Duodenal mucosa (tissue), 2 donors: ENCODE results near the gene DNM2.
A peak's percentile ranks its signal among the peaks of the same experiment; 100 is the strongest.
"Not testable (repeated sequence)": the region's sequence is repeated elsewhere in the genome, so short reads cannot be mapped to it uniquely, and the experiment has no call there.

Source experiments
- H3K27ac ChIP-seq: one replicate; pipeline ENCODE4 v1.7.0; 2013; ENCODE audit warnings: low read depth, low read length
- H3K27me3 ChIP-seq, 2 donors: one replicate each; pipeline ENCODE4 v1.7.0; 2013; ENCODE audit warnings: low read length in 2 of 2, control low read depth in 1 of 2; ENCODE audit not compliant: insufficient read depth in 2 of 2, control insufficient read depth in 1 of 2
- H3K36me3 ChIP-seq, 2 donors: one replicate each; pipeline ENCODE4 v1.7.0; 2013; ENCODE audit warnings: low read length in 2 of 2, control low read depth in 1 of 2; ENCODE audit not compliant: insufficient read depth in 2 of 2, control insufficient read depth in 1 of 2
- H3K4me1 ChIP-seq, 2 donors: one replicate each; pipeline ENCODE4 v1.7.0; 2013; ENCODE audit warnings: low read length in 2 of 2, control low read depth in 1 of 2; ENCODE audit not compliant: insufficient read depth in 2 of 2, control insufficient read depth in 1 of 2
- H3K4me3 ChIP-seq, 2 donors: one replicate each; pipeline ENCODE4 v1.7.0; 2013; ENCODE audit warnings: low read length in 2 of 2, low read depth in 1 of 2
- H3K9ac ChIP-seq, 2 donors: one replicate each; pipeline ENCODE4 v1.7.0; 2013; ENCODE audit warnings: low read length in 2 of 2, low read depth in 1 of 2
- H3K9me3 ChIP-seq, 2 donors: one replicate each; pipeline ENCODE4 v1.7.0; 2013; ENCODE audit warnings: low read length in 2 of 2, control low read depth in 1 of 2; ENCODE audit not compliant: control insufficient read depth in 1 of 2

DNM2 gene

GRCh38 chr19:10748927-10749434 is 31.1 kb downstream of the DNM2 start:
- Histone ChIP-seq H3K27ac (peak overlapping the region; percentile 95), H3K4me3 (peak overlapping the region; percentile 9 to 19), H3K36me3 (no peaks in the 10 kb centered on the region), H3K9ac (peak overlapping the region; percentile 65 to 69), H3K9me3 (no peaks in the 10 kb centered on the region), H3K27me3 (no peaks in the 10 kb centered on the region), H3K4me1 (peaks cover 83 to 86% of the 10 kb centered on the region in 2 donors)

- Histone ChIP-seq H3K4me1 (peaks cover 79% of the 10 kb centered on the region in 2 donors), H3K9ac (peak overlapping the region; percentile 64 to 69), H3K27ac (peak overlapping the region; percentile 95), H3K4me3 (peak overlapping the region; percentile 10 to 19), H3K9me3 (no peaks in the 10 kb centered on the region), H3K27me3 (no peaks in the 10 kb centered on the region), H3K36me3 (no peaks in the 10 kb centered on the region)
Observed at GRCh38 chr19:10749435-10750384, 31.8 kb downstream of the DNM2 start.

GRCh38 chr19:10751109-10751953 is 33.5 kb downstream of the DNM2 start:
- H3K27ac ChIP-seq, result peak overlapping the region; percentile 95
- H3K4me3 ChIP-seq, result peak overlapping the region in 1 of 2 donors; percentile 32
- no peaks in the 10 kb centered on the region for H3K36me3 ChIP-seq
- no peaks in the 10 kb centered on the region for H3K27me3 ChIP-seq
- no peaks in the 10 kb centered on the region for H3K9me3 ChIP-seq
- peak overlapping the region; percentile 20 to 59 for H3K9ac ChIP-seq
- H3K4me1 ChIP-seq, result peaks cover 74 to 77% of the 10 kb centered on the region in 2 donors

- H3K4me3 ChIP-seq, result no peak overlapping the region
Observed at GRCh38 chr19:10752237-10752912, 34.5 kb downstream of the DNM2 start.

GRCh38 chr19:10752913-10753704 is 35.2 kb downstream of the DNM2 start:
- H3K4me1 ChIP-seq, result peaks cover 61 to 66% of the 10 kb centered on the region in 2 donors
- peak overlapping the region; percentile 4 for H3K27ac ChIP-seq
- no peaks in the 10 kb centered on the region for H3K9me3 ChIP-seq
- no peak overlapping the region for H3K9ac ChIP-seq
- no peaks in the 10 kb centered on the region for H3K27me3 ChIP-seq
- H3K4me3 ChIP-seq, result no peak overlapping the region
- H3K36me3 ChIP-seq, result no peaks in the 10 kb centered on the region

More at GRCh38 chr19:10752237-10752912, 34.5 kb downstream of the DNM2 start:
- Histone ChIP-seq H3K9ac (peak overlapping the region in 1 of 2 donors; percentile 59), H3K4me1 (peaks cover 68 to 73% of the 10 kb centered on the region in 2 donors), H3K27me3 (no peaks in the 10 kb centered on the region), H3K27ac (peak overlapping the region; percentile 95), H3K36me3 (no peaks in the 10 kb centered on the region), H3K9me3 (no peaks in the 10 kb centered on the region)

- H3K4me1 ChIP-seq, result peaks cover 46 to 48% of the 10 kb centered on the region in 2 donors
Observed at GRCh38 chr19:10756371-10756770, 38.5 kb downstream of the DNM2 start.

GRCh38 chr19:10756791-10757190 is 38.9 kb downstream of the DNM2 start:
- H3K9me3 ChIP-seq, result no peaks in the 10 kb centered on the region
- H3K9ac ChIP-seq, result no peak overlapping the region
- H3K27ac ChIP-seq, result no peak overlapping the region
- H3K4me3 ChIP-seq, result no peak overlapping the region
- peaks cover 44 to 45% of the 10 kb centered on the region in 2 donors for H3K4me1 ChIP-seq
- no peaks in the 10 kb centered on the region for H3K27me3 ChIP-seq
- peaks cover 7 to 8% of the 10 kb centered on the region in 2 donors for H3K36me3 ChIP-seq

More at GRCh38 chr19:10756371-10756770, 38.5 kb downstream of the DNM2 start:
- Histone ChIP-seq H3K4me3 (no peak overlapping the region), H3K9me3 (no peaks in the 10 kb centered on the region), H3K27me3 (no peaks in the 10 kb centered on the region), H3K9ac (no peak overlapping the region), H3K36me3 (peaks cover 3 to 4% of the 10 kb centered on the region in 2 donors), H3K27ac (no peak overlapping the region)

GRCh38 chr19:10758050-10758449 is 40.2 kb downstream of the DNM2 start:
- H3K4me1 ChIP-seq, result peaks cover 40 to 43% of the 10 kb centered on the region in 2 donors
- not testable (repeated sequence) for H3K27me3 ChIP-seq

GRCh38 chr19:10758978-10759377 is 41.1 kb downstream of the DNM2 start:
- peaks cover 13 to 14% of the 10 kb centered on the region in 2 donors for H3K36me3 ChIP-seq
- H3K9ac ChIP-seq, result peak overlapping the region in 1 of 2 donors; percentile 3
- peaks cover 47 to 49% of the 10 kb centered on the region in 2 donors for H3K4me1 ChIP-seq
- H3K4me3 ChIP-seq, result peak overlapping the region in 1 of 2 donors; percentile 18
- peak overlapping the region; percentile 58 for H3K27ac ChIP-seq
- no peaks in the 10 kb centered on the region for H3K9me3 ChIP-seq
- H3K27me3 ChIP-seq, result no peaks in the 10 kb centered on the region

More at GRCh38 chr19:10758050-10758449, 40.2 kb downstream of the DNM2 start:
- not testable (repeated sequence) for H3K9ac ChIP-seq, H3K27ac ChIP-seq, H3K4me3 ChIP-seq, H3K9me3 ChIP-seq
- H3K36me3 ChIP-seq, result peaks cover 13 to 14% of the 10 kb centered on the region in 2 donors
